ENCODE results near the gene DHX36. TPM values are rescaled to one million over a fixed set of nuclear protein-coding genes. Genes with fewer than 3 reads are reported as not detected.

The DHX36 gene
- total RNA-seq (100 to 1,000 TPM in 1 of 7 donors, 10 to 100 TPM in 6; 55.2 to 106 (median 81.9) TPM), polyA plus RNA-seq (10 to 100 TPM; 27.4 to 32.0 (median 31.8) TPM)
- long read RNA-seq, donor 1, full-length matches to known transcripts = 12 of 23 reads
- long read RNA-seq, donor 1, partial matches to known transcripts = 11 of 23 reads
- long read RNA-seq, donor 1, other reads (novel, unspliced or antisense) = 0 of 23 reads
- long read RNA-seq, donor 2, transcript DHX36-211 (3 exons, 833 nt) = major isoform, 6 of 17 reads
- long read RNA-seq, donor 2, partial matches to known transcripts = 8 of 17 reads
- long read RNA-seq, donor 2, other reads (novel, unspliced or antisense) = 0 of 17 reads

GRCh38 chr3:154323891-154324738 is at the start of gene DHX36:
Gene DHX36 (minus strand): TSS chr3:154324487. CDS start chr3:154324416, 71 bp downstream.
- TF ChIP-seq POLR2A (IDR thresholded peaks at IDR 0.05) = peak; percentile 7 to 61 (median 31)
- peak; percentile 91 to 96 (median 95) for TF ChIP-seq POLR2AphosphoS5 (IDR thresholded peaks at IDR 0.05)
- peak in 1 of 11 experiments; percentile 5 for TF ChIP-seq CTCF (IDR thresholded peaks at IDR 0.05 in 8 of 11, conservative IDR thresholded peaks at IDR 0.05 in 3 of 11)
- H3K36me3 ChIP-seq = no peaks in the 10 kb centered on the region
- H3K4me1 ChIP-seq = peaks cover 31 to 54% (median 50%) of the 10 kb centered on the region in 6 donors
- intact Hi-C loops (cut with DNase I; ENCODE audit: low total_unique reads) = no loop called here
- H3K4me3 ChIP-seq = peak within 1 kb of the TSS; percentile 61 to 79 (median 70)
- no peaks in the 10 kb centered on the region for H3K9me3 ChIP-seq
- DNase-seq = peak; percentile 96
- no peaks in the 10 kb centered on the region for H3K27me3 ChIP-seq (replicated peaks in 1 of 7)
- H3K27ac ChIP-seq = peak within 1 kb of the TSS; percentile 36 to 97 (median 97)
- WGBS, 5 donors = 0 to 1% (median 0%) methylated on average over 39 to 45 of the region's 45 CpGs

GRCh38 chr3:154367221-154367620 is 42.9 kb upstream of the DHX36 start:
- 26 to 41% (median 34%) methylated on average over 3 of the region's 3 CpGs for WGBS, 5 donors

GRCh38 chr3:154364849-154365248 is 40.6 kb upstream of the DHX36 start:
- H3K36me3 ChIP-seq = no peaks in the 10 kb centered on the region
- TF ChIP-seq CTCF (IDR thresholded peaks at IDR 0.05 in 8 of 11, conservative IDR thresholded peaks at IDR 0.05 in 3 of 11) (no peak), POLR2AphosphoS5 (IDR thresholded peaks at IDR 0.05) (no peak), POLR2A (IDR thresholded peaks at IDR 0.05) (no peak)
- DNase-seq = no peak
- no peaks in the 10 kb centered on the region for H3K4me1 ChIP-seq
- H3K9me3 ChIP-seq = peaks cover 0 to 14% (median 6%) of the 10 kb centered on the region in 8 donors
- intact Hi-C loops (cut with DNase I; ENCODE audit: low total_unique reads) = no loop called here
- H3K4me3 ChIP-seq = no peak overlapping the region
- no peaks in the 10 kb centered on the region for H3K27me3 ChIP-seq (replicated peaks in 1 of 7)
- no peak overlapping the region for H3K27ac ChIP-seq

More at GRCh38 chr3:154367221-154367620, 42.9 kb upstream of the DHX36 start:
- H3K27ac ChIP-seq = no peak overlapping the region
- no peak for DNase-seq
- H3K9me3 ChIP-seq = peaks cover 0 to 14% (median 6%) of the 10 kb centered on the region in 8 donors
- no peaks in the 10 kb centered on the region for H3K4me1 ChIP-seq
- no peaks in the 10 kb centered on the region for H3K36me3 ChIP-seq
- TF ChIP-seq POLR2AphosphoS5 (IDR thresholded peaks at IDR 0.05) (no peak), POLR2A (IDR thresholded peaks at IDR 0.05) (no peak), CTCF (IDR thresholded peaks at IDR 0.05 in 8 of 11, conservative IDR thresholded peaks at IDR 0.05 in 3 of 11) (no peak)
- no peaks in the 10 kb centered on the region for H3K27me3 ChIP-seq (replicated peaks in 1 of 7)
- no peak overlapping the region for H3K4me3 ChIP-seq
- intact Hi-C loops (cut with DNase I; ENCODE audit: low total_unique reads) = no loop called here

- Histone ChIP-seq H3K36me3 (no peaks in the 10 kb centered on the region), H3K9me3 (peaks cover 0 to 14% (median 6%) of the 10 kb centered on the region in 8 donors), H3K27ac (no peak overlapping the region), H3K4me3 (no peak overlapping the region), H3K27me3 (replicated peaks in 1 of 7) (no peaks in the 10 kb centered on the region), H3K4me1 (no peaks in the 10 kb centered on the region)
- intact Hi-C loops (cut with DNase I; ENCODE audit: low total_unique reads) = no loop called here
- 52 to 84% (median 70%) methylated on average over 1 of the region's 1 CpG for WGBS, 5 donors
- TF ChIP-seq CTCF (IDR thresholded peaks at IDR 0.05 in 8 of 11, conservative IDR thresholded peaks at IDR 0.05 in 3 of 11) (no peak), POLR2AphosphoS5 (IDR thresholded peaks at IDR 0.05) (no peak), POLR2A (IDR thresholded peaks at IDR 0.05) (no peak)
- DNase-seq = no peak
Observed at GRCh38 chr3:154361099-154361498, 36.8 kb upstream of the DHX36 start.
